Anterior cingulate cortex (tissue), 58 donors: ENCODE data around the gene FRY.
"Not testable (repeated sequence)": the region's sequence is repeated elsewhere in the genome, so short reads cannot be mapped to it uniquely, and the experiment has no call there.

Source experiments
- DNase-seq, 58 donors: peaks; one replicate each; lab custom pipeline; 2025; lab: John Stamatoyannopoulos, UW

FRY gene

GRCh38 chr13:32031025-32031814 lies at the start of gene FRY:
Gene FRY (plus strand): TSS chr13:32031774. CDS start chr13:32031796, 22 bp downstream.
- peak; percentile 11 to 86 (median 56) for DNase-seq

DNA sequence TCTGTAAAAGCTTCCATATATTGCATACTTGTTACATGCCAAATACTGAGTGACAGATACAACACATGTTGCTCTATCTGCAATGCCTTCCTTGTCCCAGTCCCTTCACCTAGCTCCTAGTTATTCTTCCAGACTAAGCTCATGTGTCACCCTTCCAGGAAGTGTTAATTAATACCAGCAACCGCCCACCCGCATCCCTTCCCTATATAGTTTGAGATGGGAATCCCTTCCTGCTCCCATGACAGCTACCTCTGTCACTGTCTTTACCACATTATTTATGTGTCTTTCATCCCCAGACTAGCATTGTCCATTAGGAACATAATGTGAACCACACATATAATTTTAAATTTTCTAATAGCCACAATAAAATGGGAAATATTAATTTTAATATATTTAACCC lies 49.5 kb upstream of the FRY start:
- DNase-seq, result no peak

DNA sequence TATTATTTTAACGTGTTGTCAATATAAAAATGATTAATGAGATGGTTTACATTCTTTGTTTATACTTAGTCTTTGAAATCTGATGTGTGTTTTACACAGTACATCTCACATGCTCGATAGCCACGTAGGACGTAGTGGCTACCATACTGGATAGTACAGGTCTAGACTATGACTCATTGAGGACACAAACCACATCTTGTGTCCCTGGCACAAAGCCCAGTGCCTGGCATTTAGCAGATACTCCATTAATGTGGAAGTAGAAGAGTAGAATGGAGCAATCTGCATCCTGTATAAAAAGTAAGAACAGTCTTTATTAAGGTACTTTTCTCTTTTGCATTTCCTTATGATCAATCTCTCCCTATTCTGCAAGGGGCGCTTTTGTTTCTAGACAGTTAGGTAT lies 49.0 kb upstream of the FRY start:
- peak in 2 of 58 donors; percentile 16 to 34 for DNase-seq

DNA sequence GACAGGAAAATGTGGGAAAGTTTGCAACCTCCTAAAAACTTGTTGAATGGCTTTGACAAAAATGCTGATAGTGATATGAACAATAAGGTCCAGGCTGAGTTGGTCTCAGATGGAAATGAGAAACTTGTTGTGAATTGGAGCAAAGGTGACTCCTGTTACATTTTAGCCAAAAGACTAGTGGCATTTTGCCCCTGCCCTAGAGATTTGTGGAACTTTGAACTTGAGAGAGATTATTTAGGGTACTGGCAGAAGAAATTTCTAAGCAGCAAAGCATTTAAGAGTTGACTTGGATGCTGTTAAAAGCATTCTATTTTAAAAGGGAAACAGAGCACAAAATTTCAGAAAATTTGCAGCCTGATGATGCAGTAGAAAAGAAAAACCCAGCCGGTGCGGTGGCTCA lies 47.9 kb upstream of the FRY start:
- not testable (repeated sequence) for DNase-seq

- DNase-seq, result not testable (repeated sequence)
Observed at GRCh38 chr13:31984388-31984787, 47.2 kb upstream of the FRY start.

DNA sequence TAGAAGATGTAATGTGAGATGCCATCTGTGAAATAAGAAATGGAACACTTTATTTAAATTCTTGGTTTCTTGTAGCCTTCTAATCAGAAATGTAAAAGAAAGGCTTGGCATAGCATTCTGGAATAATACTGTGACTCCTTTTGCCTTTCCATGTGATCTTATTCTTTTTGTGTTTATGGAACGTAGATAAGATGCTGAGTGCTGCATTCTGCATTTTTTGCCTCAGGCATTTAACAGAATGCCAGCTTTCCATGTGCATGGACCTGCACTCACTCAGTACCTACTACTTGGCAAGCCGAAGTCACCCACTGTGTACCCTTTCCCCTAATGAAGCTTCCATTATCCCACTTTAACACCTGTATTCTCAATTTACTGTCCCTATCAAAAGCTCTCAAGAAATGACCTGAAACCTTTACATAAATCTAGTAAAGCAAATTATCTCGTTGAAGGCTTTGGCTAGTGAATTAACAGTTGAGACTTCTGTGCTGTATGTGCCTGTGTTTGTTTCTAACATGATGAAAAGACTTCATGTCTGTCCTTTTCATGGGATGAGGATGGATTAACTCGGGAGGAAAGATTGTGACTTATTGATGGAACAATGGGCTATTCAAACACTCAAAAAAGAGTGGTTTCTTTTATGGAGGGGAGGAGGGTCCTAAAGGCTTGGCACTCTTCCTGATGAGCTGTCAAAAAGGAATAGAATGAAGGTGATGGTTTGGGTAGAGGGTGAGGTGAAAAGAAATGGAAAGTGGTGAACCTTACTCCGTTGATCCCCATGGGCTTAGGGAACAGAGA lies 44.7 kb upstream of the FRY start:
- DNase-seq, result no peak

DNA sequence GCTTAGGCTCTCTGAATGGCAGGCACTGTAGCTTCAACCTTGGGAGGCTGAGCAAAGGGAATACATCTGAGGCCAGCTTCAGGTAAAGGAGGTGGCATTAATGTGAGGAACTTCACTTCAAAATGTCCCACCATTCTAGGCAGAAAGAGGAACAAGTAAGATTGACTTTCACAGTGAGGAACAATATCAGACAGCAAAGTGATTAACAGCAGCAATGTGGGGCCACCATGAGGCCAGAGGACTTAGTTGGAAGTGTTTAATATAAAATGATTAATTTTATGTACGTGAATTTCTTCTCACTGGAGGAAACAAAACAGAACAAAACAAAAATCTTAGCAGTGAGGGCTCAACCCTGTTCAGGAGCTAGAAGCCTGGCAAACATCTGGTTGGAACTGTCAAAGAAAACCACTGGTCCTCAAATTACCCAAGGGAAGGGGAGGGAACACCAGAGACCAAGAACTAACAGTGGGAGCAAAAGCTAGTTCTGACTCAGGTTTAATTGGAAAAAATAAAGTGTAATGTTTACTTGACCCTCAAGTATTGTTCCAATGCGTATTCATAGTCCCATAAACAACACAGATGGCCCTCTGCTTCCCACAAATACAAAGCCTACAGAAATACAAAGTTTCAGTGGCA lies 43.9 kb upstream of the FRY start:
- DNase-seq, result no peak

DNA sequence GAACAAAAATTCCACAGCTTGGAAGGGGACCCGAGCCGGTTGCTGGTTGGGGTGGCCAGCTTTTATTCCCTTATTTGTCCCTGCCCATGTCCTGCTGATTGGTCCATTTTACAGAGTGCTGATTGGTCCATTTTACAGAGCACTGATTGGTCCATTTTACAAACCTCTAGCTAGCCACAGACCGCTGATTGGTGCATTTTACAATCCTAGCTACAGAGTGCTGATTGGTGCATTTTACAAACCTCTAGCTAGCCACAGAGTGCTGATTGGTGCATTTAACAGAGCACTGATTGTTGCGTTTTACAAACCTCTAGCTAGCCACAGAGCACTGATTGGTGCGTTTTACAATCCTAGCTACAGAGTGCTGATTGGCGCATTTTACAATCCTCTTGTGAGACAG lies 37.2 kb upstream of the FRY start:
- DNase-seq, result not testable (repeated sequence)

DNA sequence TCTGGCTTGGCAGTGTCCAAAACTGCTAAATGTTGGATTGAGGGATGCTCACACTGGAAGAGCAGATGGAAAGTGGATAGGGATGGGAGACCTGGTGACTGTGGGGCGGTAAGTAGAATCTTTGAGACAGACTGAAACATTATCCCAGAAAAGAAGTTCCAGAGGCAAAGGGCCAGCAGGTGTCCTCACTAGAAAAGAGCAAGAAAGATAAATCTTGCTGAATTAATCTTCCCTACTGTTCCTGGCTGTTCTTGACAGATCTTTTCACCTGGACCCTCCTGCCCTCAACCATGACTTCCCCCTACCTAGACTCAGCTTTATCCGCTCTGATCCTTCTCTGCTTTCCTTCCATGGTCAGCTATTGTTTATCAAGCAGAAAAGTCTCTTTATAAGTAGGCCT lies 35.0 kb upstream of the FRY start:
- DNase-seq, result no peak

GRCh38 chr13:31997641-31998040 lies 33.9 kb upstream of the FRY start:
- no peak for DNase-seq

DNA sequence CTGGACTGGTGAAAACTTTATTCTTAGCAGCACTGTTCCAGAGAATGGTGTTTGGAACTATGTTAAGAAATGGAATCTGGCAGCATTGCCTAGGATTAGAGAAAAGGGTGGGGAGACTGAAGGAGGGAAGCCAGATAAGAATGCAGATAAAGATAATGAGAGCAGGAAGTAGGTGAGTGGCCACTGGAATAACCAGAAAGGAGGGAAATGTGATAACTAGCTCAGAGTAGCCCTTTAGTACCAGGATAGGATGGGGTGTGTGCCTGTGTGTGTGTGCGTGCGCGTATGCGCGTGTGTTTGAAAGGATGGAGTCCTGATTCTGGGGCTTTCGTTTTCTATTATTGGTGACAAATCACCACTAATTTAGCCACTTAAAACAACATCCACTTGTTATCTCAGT lies 33.4 kb upstream of the FRY start:
- DNase-seq, result no peak

- not testable (repeated sequence) for DNase-seq
Observed at GRCh38 chr13:32000754-32001153, 30.8 kb upstream of the FRY start.

GRCh38 chr13:32001154-32001768 lies 30.3 kb upstream of the FRY start:
- DNase-seq, result no peak

DNA sequence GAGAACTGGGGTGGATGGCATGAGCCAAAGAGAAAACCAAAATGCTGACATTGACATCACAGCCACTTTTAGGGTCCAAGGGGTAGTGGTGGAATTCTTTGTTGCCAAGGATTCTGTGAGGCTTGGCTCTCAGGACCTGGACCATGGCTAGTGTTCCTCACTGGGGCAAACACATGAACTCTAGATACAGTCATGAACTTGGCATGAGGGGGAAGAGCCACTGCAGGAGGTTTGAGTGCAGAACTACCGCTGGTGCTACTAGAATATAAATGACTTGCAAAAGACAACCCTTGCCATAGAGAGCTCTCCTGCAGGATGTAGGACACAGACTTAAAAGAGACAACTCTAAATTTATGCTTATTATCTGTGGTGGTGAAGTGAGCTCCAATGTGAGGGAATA lies 29.8 kb upstream of the FRY start:
- DNase-seq, result no peak

DNA sequence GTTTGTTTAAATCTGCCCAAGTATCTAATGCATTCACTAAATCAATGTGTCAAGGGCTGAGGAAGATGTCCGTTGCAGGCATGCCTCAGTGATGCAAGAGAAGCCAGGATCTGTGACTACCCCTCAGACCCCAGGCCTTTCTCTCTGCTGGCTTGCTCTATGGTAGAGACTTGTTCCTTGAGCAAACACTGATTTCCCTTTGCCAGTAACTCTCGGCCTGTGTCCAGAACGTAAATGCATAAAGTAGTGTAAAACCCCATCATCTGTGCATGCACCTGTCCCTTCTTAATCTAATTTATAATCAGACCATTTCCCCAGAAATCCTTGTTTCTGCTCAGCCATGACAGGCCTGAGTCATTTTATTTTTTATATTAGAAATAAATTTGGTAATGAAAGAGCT lies 28.7 kb upstream of the FRY start:
- no peak for DNase-seq

GRCh38 chr13:32007494-32007893 lies 24.1 kb upstream of the FRY start:
- DNase-seq, result no peak

GRCh38 chr13:32008518-32009175 lies 22.9 kb upstream of the FRY start:
- no peak for DNase-seq

- DNase-seq, result no peak
Observed at GRCh38 chr13:32009362-32009761, 22.2 kb upstream of the FRY start.

- peak in 2 of 58 donors; percentile 5 to 15 for DNase-seq
Observed at GRCh38 chr13:32010136-32010535, 21.4 kb upstream of the FRY start.

GRCh38 chr13:32011971-32012370 lies 19.6 kb upstream of the FRY start:
- no peak for DNase-seq
